ENCODE measurements around the gene CRISPLD2.

DNA sequence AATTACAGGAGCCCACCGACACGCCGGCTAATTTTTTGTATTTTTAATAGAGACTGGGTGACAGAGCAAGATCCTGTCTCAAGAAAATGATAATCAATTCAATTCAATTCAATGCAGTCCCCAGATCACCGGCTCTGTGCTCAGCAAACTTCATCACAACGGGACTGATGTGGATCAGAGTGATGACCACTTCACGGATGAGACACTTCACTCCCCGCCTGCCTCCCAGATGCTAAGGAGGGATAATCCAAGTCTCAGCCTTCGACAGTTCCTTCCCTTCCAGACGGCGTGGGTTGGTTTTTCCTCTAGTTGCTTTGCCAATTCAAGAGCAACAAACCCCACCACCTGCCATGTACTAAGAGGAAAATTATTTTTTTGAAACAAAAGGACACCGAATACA is 97.7 kb downstream of the CRISPLD2 start:
- TF ChIP-seq CTCF (IDR thresholded peaks at IDR 0.05 in 8 of 11, conservative IDR thresholded peaks at IDR 0.05 in 3 of 11) (no peak), POLR2A (IDR thresholded peaks at IDR 0.05) (no peak), POLR2AphosphoS5 (IDR thresholded peaks at IDR 0.05) (no peak)

All from spleen (tissue), 7 donors.